ENCODE results near the gene INAFM2. TPM values are rescaled to one million over a fixed set of nuclear protein-coding genes. Genes with fewer than 3 reads are reported as not detected.

The INAFM2 gene
- polyA plus RNA-seq, 1 donor from 2014 or later: 14.8 TPM

DNA sequence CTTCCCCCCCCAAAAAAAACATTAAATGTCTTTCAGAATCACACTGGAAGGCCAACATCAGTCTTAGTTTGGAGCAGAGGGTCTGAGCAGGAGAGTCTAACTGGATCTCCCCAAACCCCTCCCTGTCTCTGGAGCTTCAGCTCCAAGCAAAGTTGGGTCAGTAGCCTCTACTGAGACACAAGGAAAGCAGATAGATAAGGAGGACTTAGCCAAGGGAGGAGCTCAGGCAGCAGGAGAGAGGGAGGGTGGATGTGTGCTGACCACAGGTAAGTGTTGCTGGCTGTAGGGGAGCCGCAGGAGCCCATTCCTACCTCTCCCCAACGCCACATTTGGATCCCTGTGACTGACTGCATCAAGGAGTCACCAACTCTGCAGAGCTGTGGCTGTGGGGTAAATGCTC lies 22.7 kb upstream of the INAFM2 start:
- Histone ChIP-seq H3K4me3 (ENCODE audit: low read length) (no peak overlapping the region), H4K20me1 (ENCODE audit: insufficient read depth) (no peaks in the 10 kb centered on the region), H3K9me2 (ENCODE audit: insufficient read depth, low read length) (no peaks in the 10 kb centered on the region), H3K9ac (ENCODE audit: low read length) (no peak overlapping the region), H3K27me3 (ENCODE audit: insufficient read depth, low read depth, low read length) (no peaks in the 10 kb centered on the region), H2AFZ (ENCODE audit: low read depth, low read length) (no peak overlapping the region), H3F3A (ENCODE audit: insufficient read depth, low read length, poor library complexity, severe bottlenecking) (no peaks in the 10 kb centered on the region), H3K36me3 (ENCODE audit: insufficient read depth, low read length) (no peaks in the 10 kb centered on the region), H3K79me2 (replicated peaks; ENCODE audit: insufficient read depth, low read length) (no peaks in the 10 kb centered on the region), H3K4me2 (ENCODE audit: low read length) (no peak overlapping the region), H3K9me3 (ENCODE audit: low read length) (no peaks in the 10 kb centered on the region), H3K27ac (ENCODE audit: low read length) (no peak overlapping the region)
- TF ChIP-seq RAD21 (conservative IDR thresholded peaks at IDR 0.05): no peak
- TF ChIP-seq, protein P1, sequence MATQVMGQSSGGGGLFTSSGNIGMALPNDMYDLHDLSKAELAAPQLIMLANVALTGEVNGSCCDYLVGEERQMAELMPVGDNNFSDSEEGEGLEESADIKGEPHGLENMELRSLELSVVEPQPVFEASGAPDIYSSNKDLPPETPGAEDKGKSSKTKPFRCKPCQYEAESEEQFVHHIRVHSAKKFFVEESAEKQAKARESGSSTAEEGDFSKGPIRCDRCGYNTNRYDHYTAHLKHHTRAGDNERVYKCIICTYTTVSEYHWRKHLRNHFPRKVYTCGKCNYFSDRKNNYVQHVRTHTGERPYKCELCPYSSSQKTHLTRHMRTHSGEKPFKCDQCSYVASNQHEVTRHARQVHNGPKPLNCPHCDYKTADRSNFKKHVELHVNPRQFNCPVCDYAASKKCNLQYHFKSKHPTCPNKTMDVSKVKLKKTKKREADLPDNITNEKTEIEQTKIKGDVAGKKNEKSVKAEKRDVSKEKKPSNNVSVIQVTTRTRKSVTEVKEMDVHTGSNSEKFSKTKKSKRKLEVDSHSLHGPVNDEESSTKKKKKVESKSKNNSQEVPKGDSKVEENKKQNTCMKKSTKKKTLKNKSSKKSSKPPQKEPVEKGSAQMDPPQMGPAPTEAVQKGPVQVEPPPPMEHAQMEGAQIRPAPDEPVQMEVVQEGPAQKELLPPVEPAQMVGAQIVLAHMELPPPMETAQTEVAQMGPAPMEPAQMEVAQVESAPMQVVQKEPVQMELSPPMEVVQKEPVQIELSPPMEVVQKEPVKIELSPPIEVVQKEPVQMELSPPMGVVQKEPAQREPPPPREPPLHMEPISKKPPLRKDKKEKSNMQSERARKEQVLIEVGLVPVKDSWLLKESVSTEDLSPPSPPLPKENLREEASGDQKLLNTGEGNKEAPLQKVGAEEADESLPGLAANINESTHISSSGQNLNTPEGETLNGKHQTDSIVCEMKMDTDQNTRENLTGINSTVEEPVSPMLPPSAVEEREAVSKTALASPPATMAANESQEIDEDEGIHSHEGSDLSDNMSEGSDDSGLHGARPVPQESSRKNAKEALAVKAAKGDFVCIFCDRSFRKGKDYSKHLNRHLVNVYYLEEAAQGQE (IDR thresholded peaks at IDR 0.05; ENCODE audit: borderline replicate concordance): no peak
- no peak for TF ChIP-seq MXI1 (conservative IDR thresholded peaks at IDR 0.05; ENCODE audit: poor library complexity, severe bottlenecking)
- no peak for TF ChIP-seq SMC3 (conservative IDR thresholded peaks at IDR 0.05; ENCODE audit: poor library complexity)
- TF ChIP-seq POLR2AphosphoS5 (IDR thresholded peaks at IDR 0.05): no peak
- no peak for TF ChIP-seq TAF1 (IDR thresholded peaks at IDR 0.05; ENCODE audit: low read depth)
- TF ChIP-seq EP300 (conservative IDR thresholded peaks at IDR 0.05; ENCODE audit: poor library complexity, severe bottlenecking): no peak
- TF ChIP-seq, protein P2, sequence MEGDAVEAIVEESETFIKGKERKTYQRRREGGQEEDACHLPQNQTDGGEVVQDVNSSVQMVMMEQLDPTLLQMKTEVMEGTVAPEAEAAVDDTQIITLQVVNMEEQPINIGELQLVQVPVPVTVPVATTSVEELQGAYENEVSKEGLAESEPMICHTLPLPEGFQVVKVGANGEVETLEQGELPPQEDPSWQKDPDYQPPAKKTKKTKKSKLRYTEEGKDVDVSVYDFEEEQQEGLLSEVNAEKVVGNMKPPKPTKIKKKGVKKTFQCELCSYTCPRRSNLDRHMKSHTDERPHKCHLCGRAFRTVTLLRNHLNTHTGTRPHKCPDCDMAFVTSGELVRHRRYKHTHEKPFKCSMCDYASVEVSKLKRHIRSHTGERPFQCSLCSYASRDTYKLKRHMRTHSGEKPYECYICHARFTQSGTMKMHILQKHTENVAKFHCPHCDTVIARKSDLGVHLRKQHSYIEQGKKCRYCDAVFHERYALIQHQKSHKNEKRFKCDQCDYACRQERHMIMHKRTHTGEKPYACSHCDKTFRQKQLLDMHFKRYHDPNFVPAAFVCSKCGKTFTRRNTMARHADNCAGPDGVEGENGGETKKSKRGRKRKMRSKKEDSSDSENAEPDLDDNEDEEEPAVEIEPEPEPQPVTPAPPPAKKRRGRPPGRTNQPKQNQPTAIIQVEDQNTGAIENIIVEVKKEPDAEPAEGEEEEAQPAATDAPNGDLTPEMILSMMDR (IDR thresholded peaks at IDR 0.05; ENCODE audit: poor library complexity, severe bottlenecking): no peak
- TF ChIP-seq EZH2 (IDR thresholded peaks at IDR 0.05; ENCODE audit: borderline replicate concordance, insufficient read depth, low read length, poor library complexity, severe bottlenecking): no peak

DNA sequence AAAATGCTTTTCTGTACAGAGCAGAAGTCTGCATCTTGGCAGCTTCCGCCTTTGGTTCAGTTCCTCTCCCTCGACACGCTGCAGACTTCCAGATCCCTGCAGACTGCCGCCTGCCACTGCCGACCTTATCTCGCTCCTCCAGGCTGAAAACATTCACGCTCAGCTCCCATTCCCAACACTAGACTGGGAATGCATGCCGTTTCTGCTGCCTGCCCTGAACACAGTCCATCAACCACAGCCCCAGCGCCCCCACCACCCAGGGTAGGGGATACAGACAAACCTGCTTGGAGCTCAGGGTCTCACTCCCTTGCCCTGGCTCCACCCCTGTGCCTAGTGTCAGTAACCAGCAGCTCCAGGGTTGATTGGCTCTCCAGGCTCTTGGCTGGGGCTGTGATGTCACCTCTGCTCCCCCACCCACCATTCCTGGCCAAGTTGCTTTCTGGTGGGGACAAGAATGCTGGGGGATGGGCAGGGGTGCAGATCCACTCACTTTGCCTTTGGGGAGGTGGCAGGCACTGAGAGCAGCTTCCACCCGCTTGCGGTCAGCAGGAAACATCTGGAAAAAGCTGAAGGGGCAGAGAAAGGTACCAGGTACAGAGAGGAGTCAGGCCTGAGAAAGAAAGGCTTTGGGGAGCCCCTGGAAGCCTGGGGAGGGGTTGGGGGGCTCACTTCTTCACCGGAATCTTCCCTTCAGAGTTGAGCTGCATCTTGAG lies 21.9 kb upstream of the INAFM2 start:
- H3K36me3 ChIP-seq (ENCODE audit: insufficient read depth, low read length): no peaks in the 10 kb centered on the region
- H3K27ac ChIP-seq (ENCODE audit: low read length): no peak overlapping the region
- H3K9ac ChIP-seq (ENCODE audit: low read length): no peak overlapping the region
- H2AFZ ChIP-seq (ENCODE audit: low read depth, low read length): no peak overlapping the region
- H3K4me3 ChIP-seq (ENCODE audit: low read length): no peak overlapping the region
- TF ChIP-seq TAF1 (IDR thresholded peaks at IDR 0.05; ENCODE audit: low read depth) (no peak), SMC3 (conservative IDR thresholded peaks at IDR 0.05; ENCODE audit: poor library complexity) (no peak), POLR2AphosphoS5 (IDR thresholded peaks at IDR 0.05) (no peak), RAD21 (conservative IDR thresholded peaks at IDR 0.05) (no peak), MXI1 (conservative IDR thresholded peaks at IDR 0.05; ENCODE audit: poor library complexity, severe bottlenecking) (no peak), EZH2 (IDR thresholded peaks at IDR 0.05; ENCODE audit: borderline replicate concordance, insufficient read depth, low read length, poor library complexity, severe bottlenecking) (no peak), EP300 (conservative IDR thresholded peaks at IDR 0.05; ENCODE audit: poor library complexity, severe bottlenecking) (no peak)
- TF ChIP-seq, protein P2 (IDR thresholded peaks at IDR 0.05; ENCODE audit: poor library complexity, severe bottlenecking): no peak
- TF ChIP-seq, protein P1 (IDR thresholded peaks at IDR 0.05; ENCODE audit: borderline replicate concordance): no peak
- H3K79me2 ChIP-seq (replicated peaks; ENCODE audit: insufficient read depth, low read length): no peaks in the 10 kb centered on the region
- no peaks in the 10 kb centered on the region for H3K27me3 ChIP-seq (ENCODE audit: insufficient read depth, low read depth, low read length)
- no peaks in the 10 kb centered on the region for H4K20me1 ChIP-seq (ENCODE audit: insufficient read depth)
- no peaks in the 10 kb centered on the region for H3F3A ChIP-seq (ENCODE audit: insufficient read depth, low read length, poor library complexity, severe bottlenecking)
- H3K4me2 ChIP-seq (ENCODE audit: low read length): no peak overlapping the region
- H3K9me3 ChIP-seq (ENCODE audit: low read length): no peaks in the 10 kb centered on the region
- H3K9me2 ChIP-seq (ENCODE audit: insufficient read depth, low read length): no peaks in the 10 kb centered on the region
